AG10803 (cell line): ENCODE data around the gene MYO18B.
"Not testable (repeated sequence)": the region's sequence is repeated elsewhere in the genome, so short reads cannot be mapped to it uniquely, and the experiment has no call there.

Source experiments
- DNase-seq: peaks from one replicate; pipeline ENCODE4 v3.0.0; 2010; ENCODE audit warnings: low read depth
- H3K4me3 ChIP-seq: 2 replicates; pipeline ENCODE4 v1.5.1; 2011; ENCODE audit warnings: mild to moderate bottlenecking, low read length, control low read depth
- TF ChIP-seq, protein P1 (sequence below): conservative IDR thresholded peaks from 2 replicates; pipeline ENCODE4 v1.5.1; 2011; ENCODE audit warnings: mild to moderate bottlenecking, low read length, control low read depth, inconsistent platforms

The MYO18B gene

DNA sequence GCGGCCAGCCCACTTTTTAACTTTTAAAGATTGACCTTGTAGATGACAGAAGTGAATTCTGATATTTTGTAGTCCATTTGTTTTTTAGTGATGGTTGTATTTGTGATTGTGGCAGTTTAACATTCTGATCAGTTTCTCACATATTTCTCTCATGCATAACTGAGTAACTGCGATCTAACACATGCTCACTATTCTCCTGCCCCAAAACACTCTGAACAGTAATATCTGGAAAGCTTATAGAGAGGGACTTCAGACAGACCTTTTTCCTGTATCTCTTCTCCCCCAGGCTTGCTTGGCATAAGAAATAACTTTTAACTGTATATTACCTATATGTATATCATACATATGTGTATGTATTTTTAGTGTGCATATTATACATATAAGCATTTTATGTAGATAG, 37.3 kb upstream of the MYO18B start:
- no peak for DNase-seq
- TF ChIP-seq, protein P1, sequence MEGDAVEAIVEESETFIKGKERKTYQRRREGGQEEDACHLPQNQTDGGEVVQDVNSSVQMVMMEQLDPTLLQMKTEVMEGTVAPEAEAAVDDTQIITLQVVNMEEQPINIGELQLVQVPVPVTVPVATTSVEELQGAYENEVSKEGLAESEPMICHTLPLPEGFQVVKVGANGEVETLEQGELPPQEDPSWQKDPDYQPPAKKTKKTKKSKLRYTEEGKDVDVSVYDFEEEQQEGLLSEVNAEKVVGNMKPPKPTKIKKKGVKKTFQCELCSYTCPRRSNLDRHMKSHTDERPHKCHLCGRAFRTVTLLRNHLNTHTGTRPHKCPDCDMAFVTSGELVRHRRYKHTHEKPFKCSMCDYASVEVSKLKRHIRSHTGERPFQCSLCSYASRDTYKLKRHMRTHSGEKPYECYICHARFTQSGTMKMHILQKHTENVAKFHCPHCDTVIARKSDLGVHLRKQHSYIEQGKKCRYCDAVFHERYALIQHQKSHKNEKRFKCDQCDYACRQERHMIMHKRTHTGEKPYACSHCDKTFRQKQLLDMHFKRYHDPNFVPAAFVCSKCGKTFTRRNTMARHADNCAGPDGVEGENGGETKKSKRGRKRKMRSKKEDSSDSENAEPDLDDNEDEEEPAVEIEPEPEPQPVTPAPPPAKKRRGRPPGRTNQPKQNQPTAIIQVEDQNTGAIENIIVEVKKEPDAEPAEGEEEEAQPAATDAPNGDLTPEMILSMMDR, result no peak
- H3K4me3 ChIP-seq, result no peak overlapping the region

GRCh38 chr22:25706197-25706596, 35.8 kb upstream of the MYO18B start:
- no peak for DNase-seq
- H3K4me3 ChIP-seq, result no peak overlapping the region
- TF ChIP-seq, protein P1, result no peak

DNA sequence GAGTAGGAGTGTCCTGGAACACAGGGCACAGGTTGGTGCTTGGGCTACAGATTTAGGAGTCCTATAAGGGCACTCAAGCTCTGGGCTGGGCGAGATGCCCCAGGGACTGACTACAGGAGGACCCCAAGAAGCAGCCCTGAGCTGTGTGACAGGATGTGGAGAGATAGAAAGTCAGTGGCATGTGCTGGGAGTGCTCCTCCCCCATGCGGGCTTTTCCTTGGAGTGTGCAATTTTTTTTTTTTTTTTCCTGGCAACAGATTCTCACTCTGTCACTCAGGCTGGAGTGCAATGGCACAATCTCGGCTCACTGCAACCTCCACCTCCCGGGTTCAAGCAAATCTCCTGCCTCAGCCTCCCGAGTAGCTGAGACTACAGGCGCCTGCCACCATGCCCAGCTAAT, 33.6 kb upstream of the MYO18B start:
- H3K4me3 ChIP-seq, DNase-seq: not testable (repeated sequence)

DNA sequence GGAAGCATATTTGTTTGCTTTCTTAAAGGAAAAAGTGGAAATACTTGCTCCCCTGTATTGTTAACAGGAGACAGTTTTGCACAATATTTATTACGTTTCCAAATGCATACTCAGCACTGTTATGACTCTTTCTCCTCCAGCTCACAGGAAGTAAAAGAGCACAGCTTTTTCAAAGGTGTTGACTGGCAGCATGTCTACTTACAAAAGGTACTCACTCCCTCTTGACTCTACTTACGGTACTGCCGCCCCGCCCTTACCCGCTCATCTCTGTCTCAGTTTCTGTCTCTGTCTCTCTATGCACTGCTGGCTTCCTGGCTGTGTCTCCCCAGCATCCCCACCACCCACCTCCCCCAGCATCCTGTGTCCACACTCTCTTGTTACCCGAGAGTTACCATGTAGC, 32.2 kb upstream of the MYO18B start:
- H3K4me3 ChIP-seq, result no peak overlapping the region
- no peak for DNase-seq
- TF ChIP-seq, protein P1, result no peak

- TF ChIP-seq, protein P1, result no peak
- no peak overlapping the region for H3K4me3 ChIP-seq
- DNase-seq, result no peak
Observed at GRCh38 chr22:25710501-25710900, 31.5 kb upstream of the MYO18B start.

DNA sequence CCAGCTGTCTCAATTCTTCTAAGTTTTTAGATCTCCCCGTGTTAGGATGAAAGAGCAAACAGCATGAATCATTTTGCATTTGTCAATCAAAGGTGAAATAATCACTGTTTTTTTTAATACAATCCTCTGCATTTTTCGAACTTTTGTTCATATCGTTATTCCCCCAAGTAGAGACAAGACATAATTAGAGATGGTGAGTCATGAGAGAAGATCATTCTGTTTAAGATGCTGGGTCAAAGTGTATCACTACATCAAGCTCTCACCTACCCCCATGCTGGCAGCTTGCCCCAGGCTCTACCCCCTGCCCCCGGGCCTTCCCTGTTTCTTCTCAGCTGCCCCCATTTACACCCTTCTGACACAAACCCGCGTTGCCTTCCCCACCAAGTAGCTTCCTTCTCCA, 30.5 kb upstream of the MYO18B start:
- no peak overlapping the region for H3K4me3 ChIP-seq
- TF ChIP-seq, protein P1, result no peak
- no peak for DNase-seq

DNA sequence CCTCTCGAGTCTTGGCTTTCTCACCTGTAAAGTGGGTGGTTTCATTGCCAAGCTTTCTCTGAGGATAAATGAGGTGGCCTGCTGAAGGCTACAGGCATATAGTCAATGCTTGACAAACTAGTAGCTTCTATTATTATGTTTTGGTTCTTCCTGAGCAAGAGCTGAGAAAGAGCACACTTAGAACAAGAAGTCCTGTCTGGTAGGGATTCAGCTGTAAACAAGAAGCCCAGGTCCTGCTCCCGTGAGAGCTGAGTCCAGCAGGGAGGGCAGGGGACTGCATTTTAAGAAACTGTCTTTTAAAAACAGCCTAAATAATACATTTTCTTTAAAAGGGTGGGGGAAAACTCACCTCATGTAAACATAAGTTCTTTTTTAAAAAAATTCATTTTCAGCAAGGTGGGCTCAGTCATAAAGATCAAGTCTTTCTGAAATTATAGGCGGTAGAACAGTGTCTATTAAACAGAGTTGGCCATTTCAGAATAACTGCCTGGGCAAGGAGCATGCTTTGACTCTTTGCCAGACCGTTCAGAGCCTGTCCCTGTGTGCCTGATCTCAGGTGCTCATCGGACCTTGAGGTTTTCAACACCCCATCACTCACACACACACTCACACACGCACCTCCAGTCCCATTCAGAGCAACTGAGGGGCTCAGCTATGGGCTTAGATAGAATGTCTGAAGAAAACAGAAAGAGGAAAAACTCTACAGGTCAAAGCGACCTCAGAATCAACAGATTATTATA, 29.2 kb upstream of the MYO18B start:
- TF ChIP-seq, protein P1, result no peak
- DNase-seq, result no peak
- no peak overlapping the region for H3K4me3 ChIP-seq
